HepG2 (cell line): ENCODE measurements around the gene EIF3L. TPM values are rescaled to one million over a fixed set of nuclear protein-coding genes. Genes with fewer than 3 reads are reported as not detected.

Experiments
- CTCF ChIP-seq: sonication (generic); formaldehyde crosslinking; IDR thresholded peaks from 2 replicates; pipeline ENCODE4 v1.5.0; 2020; ENCODE audit warnings: mild to moderate bottlenecking, missing genetic modification reagents, moderate library complexity
- GABPA ChIP-seq, 2 experiments: IDR thresholded peaks; 2 replicates each; pipeline ENCODE4 v1.6.1; 2011 to 2016; ENCODE audit warnings: low read depth in 2 of 2, low read length in 1 of 2, missing biosample characterization in 1 of 2, missing genetic modification characterization in 1 of 2
- GABPB1 ChIP-seq: IDR thresholded peaks from 2 replicates; pipeline ENCODE4 v1.6.1; 2016; ENCODE audit warnings: mild to moderate bottlenecking, missing genetic modification reagents, moderate library complexity, missing compliant biosample characterization
- HNF4G ChIP-seq, 2 experiments: sonication (generic) in 1 of 2; formaldehyde crosslinking in 1 of 2; IDR thresholded peaks; 2 replicates each; pipeline versions ENCODE4 v1.4.0 to v1.6.1; 2011 to 2020; ENCODE audit warnings: borderline replicate concordance in 2 of 2, low read depth in 2 of 2, mild to moderate bottlenecking in 2 of 2, low read length in 1 of 2, missing genetic modification reagents in 1 of 2, moderate library complexity in 1 of 2
- IKZF4 ChIP-seq: sonication (generic); formaldehyde crosslinking; IDR thresholded peaks from 2 replicates; pipeline ENCODE4 v1.5.1; 2020; ENCODE audit warnings: borderline replicate concordance, mild to moderate bottlenecking, low read depth, missing genetic modification reagents; ENCODE audit errors: not compliant biosample characterization
- PBX2 ChIP-seq: IDR thresholded peaks from 2 replicates; pipeline ENCODE4 v1.6.1; 2016; ENCODE audit warnings: control low read depth
- RAD21 ChIP-seq: fragments of 450-650 bp; formaldehyde crosslinking; IDR thresholded peaks from 2 replicates; pipeline ENCODE4 v1.5.0; 2020; ENCODE audit warnings: mild to moderate bottlenecking
- RBFOX2 ChIP-seq: fragments of 200-400 bp; formaldehyde crosslinking; IDR thresholded peaks from 2 replicates; pipeline ENCODE4 v1.6.1; 2017; ENCODE audit warnings: low read depth, mild to moderate bottlenecking, low read length
- SAP130 ChIP-seq: IDR thresholded peaks from 2 replicates; pipeline ENCODE4 v1.6.1; 2016; ENCODE audit warnings: low read depth
- SIX4 ChIP-seq: sonication (generic); formaldehyde crosslinking; IDR thresholded peaks from 2 replicates; pipeline ENCODE4 v1.4.0; 2020; ENCODE audit warnings: missing genetic modification reagents
- ZKSCAN5 ChIP-seq: sonication (generic); formaldehyde crosslinking; IDR thresholded peaks from 2 replicates; pipeline ENCODE4 v1.5.1; 2020; ENCODE audit warnings: mild to moderate bottlenecking, missing genetic modification reagents
- ZNF235 ChIP-seq: sonication (generic); formaldehyde crosslinking; IDR thresholded peaks from 2 replicates; pipeline ENCODE4 v1.8.1; 2023; ENCODE audit warnings: mild to moderate bottlenecking, missing genetic modification reagents, borderline replicate concordance
- ZNF317 ChIP-seq: sonication (generic); formaldehyde crosslinking; IDR thresholded peaks from 2 replicates; pipeline ENCODE4 v1.5.0; 2020; ENCODE audit warnings: mild to moderate bottlenecking, missing genetic modification reagents
- ZNF431 ChIP-seq: sonication (generic); formaldehyde crosslinking; IDR thresholded peaks from 2 replicates; pipeline ENCODE4 v1.9.0; 2022; ENCODE audit warnings: missing genetic modification reagents, low read depth, mild to moderate bottlenecking, borderline replicate concordance
- ZNF543 ChIP-seq: sonication (generic); formaldehyde crosslinking; IDR thresholded peaks from 2 replicates; pipeline ENCODE4 v1.4.0; 2020; ENCODE audit warnings: mild to moderate bottlenecking, missing genetic modification reagents
- ZNF556 ChIP-seq: sonication (generic); formaldehyde crosslinking; IDR thresholded peaks from 2 replicates; pipeline ENCODE4 v1.4.0; 2020; ENCODE audit warnings: mild to moderate bottlenecking, missing genetic modification reagents, borderline replicate concordance
- ZNF609 ChIP-seq: sonication (generic); formaldehyde crosslinking; IDR thresholded peaks from 2 replicates; pipeline ENCODE4 v1.4.0; 2020; ENCODE audit warnings: mild to moderate bottlenecking, missing genetic modification reagents, borderline replicate concordance
- ZSCAN21 ChIP-seq: sonication (generic); formaldehyde crosslinking; IDR thresholded peaks from 2 replicates; pipeline ENCODE4 v1.8.0; 2022; ENCODE audit warnings: mild to moderate bottlenecking, missing genetic modification reagents, moderate library complexity, borderline replicate concordance
- polyA plus RNA-seq, 8 experiments: library from polyadenylated mRNA; depleted of rRNA in 3 of 8; stranded (reverse) in 7 of 8; unstranded in 1 of 8; fragments of >200 nt; fragmentation: Illumina TruSeq in 4 of 8; extraction: Trizol in 4 of 8; gene quantifications; 2 replicates each; pipeline versions ENCODE4 v1.2.1 to v1.2.3, GENCODE V29; 2011 to 2016; ENCODE audit warnings: low read depth in 4 of 8, missing spikeins in 1 of 8, mixed read lengths in 1 of 8; ENCODE audit not compliant: insufficient read depth in 1 of 8
- total RNA-seq, 5 experiments: library from RNA; depleted of rRNA; stranded (reverse); fragments of >200 nt; fragmentation: Illumina TruSeq; extraction: Trizol; gene quantifications; 2 replicates each; pipeline ENCODE4 v1.2.3, GENCODE V29; 2016; ENCODE audit warnings: low read depth in 1 of 5

Gene EIF3L
- total and polyA plus RNA-seq, 2 of the 13 experiments (the other 11 are each of a cell fraction or from before 2014, with no cell fraction given) = 514 to 793 TPM

GRCh38 chr22:37807410-37808293, 41.6 kb upstream of the EIF3L start, which contains the start of gene GCAT (continued):
- TF ChIP-seq CTCF (CRISPR knock-in tag) = peak; percentile 5; the same call in 1 of the 2 replicates
- TF ChIP-seq ZSCAN21 (CRISPR knock-in tag) = no peak
- TF ChIP-seq GABPA (IDR thresholded peaks at IDR 0.05; ENCODE audit: low read depth, low read length) = peak; percentile 35; the same call in 1 of the 2 replicates
- peak; percentile 72 for TF ChIP-seq GABPA (CRISPR knock-in tag; IDR thresholded peaks at IDR 0.05; ENCODE audit: low read depth)
- TF ChIP-seq ZNF431 (CRISPR knock-in tag) = peak; percentile 71; the same call in 1 of the 2 replicates
- TF ChIP-seq ZNF317 (CRISPR knock-in tag) = no peak
- TF ChIP-seq RBFOX2 = peak; percentile 100
- peak; percentile 3; the same call in 1 of the 2 replicates for TF ChIP-seq HNF4G (IDR thresholded peaks at IDR 0.05; ENCODE audit: borderline replicate concordance, low read depth, low read length)
- TF ChIP-seq HNF4G (CRISPR knock-in tag; IDR thresholded peaks at IDR 0.05; ENCODE audit: borderline replicate concordance, low read depth) = peak; percentile 64
- no peak; the same call in 1 of the 2 replicates for TF ChIP-seq ZNF543 (CRISPR knock-in tag)
- no peak for TF ChIP-seq IKZF4
- no peak for TF ChIP-seq ZNF235 (CRISPR knock-in tag)
- peak; percentile 91 for TF ChIP-seq SIX4 (CRISPR knock-in tag)
- TF ChIP-seq GABPB1 (CRISPR knock-in tag) = peak; percentile 83
- no peak for TF ChIP-seq PBX2 (CRISPR knock-in tag)
- TF ChIP-seq ZNF609 (CRISPR knock-in tag) = peak; percentile 6; the same call in 1 of the 2 replicates
- TF ChIP-seq RAD21 = peak; percentile 43
- peak; percentile 89; the same call in 1 of the 2 replicates for TF ChIP-seq SAP130 (CRISPR knock-in tag)
- TF ChIP-seq ZKSCAN5 (CRISPR knock-in tag) = no peak
- peak; percentile 62; the same call in 1 of the 2 replicates for TF ChIP-seq ZNF556 (CRISPR knock-in tag)
